ENCODE data around the gene POLE4. TPM values are rescaled to one million over a fixed set of nuclear protein-coding genes. Genes with fewer than 3 reads are reported as not detected.
A peak's percentile ranks its signal among the peaks of the same experiment; 100 is the strongest.

The POLE4 gene
- total RNA-seq, 1 donor from 2014 or later = 50.2 TPM

DNA sequence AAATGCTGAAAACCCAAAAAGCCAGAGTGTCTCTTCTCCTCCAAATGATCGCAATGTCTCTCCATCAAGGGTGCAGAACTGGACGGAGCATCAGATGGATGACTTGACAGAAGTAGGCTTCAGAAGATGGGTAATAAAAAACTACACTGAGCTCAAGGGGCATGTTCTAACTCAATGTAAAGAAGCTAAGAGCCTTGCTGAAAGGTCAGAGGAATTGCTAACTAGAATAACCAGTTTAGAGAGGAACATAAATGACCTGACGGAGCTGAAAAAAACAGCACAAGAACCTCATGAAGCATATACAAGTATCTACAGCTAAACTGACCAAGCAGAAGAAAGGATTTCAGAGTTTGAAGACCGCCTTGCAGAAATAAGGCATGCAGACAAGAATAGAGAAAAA, 9.7 kb upstream of the POLE4 start:
- DNase-seq (ENCODE audit: low read depth) = no peak
- no peak for TF ChIP-seq CTCF (conservative IDR thresholded peaks at IDR 0.05; ENCODE audit: low read depth, low read length)
- H3K4me3 ChIP-seq (ENCODE audit: low read depth, low read length) = no peak overlapping the region

- no peak overlapping the region for H3K4me3 ChIP-seq (ENCODE audit: low read depth, low read length)
- no peak for DNase-seq (ENCODE audit: low read depth)
- no peak for TF ChIP-seq CTCF (conservative IDR thresholded peaks at IDR 0.05; ENCODE audit: low read depth, low read length)
Observed at GRCh38 chr2:74951211-74951754, 7.2 kb upstream of the POLE4 start.

GRCh38 chr2:74952575-74952974, 5.9 kb upstream of the POLE4 start:
- DNase-seq (ENCODE audit: low read depth) = no peak
- no peak for TF ChIP-seq CTCF (conservative IDR thresholded peaks at IDR 0.05; ENCODE audit: low read depth, low read length)

DNA sequence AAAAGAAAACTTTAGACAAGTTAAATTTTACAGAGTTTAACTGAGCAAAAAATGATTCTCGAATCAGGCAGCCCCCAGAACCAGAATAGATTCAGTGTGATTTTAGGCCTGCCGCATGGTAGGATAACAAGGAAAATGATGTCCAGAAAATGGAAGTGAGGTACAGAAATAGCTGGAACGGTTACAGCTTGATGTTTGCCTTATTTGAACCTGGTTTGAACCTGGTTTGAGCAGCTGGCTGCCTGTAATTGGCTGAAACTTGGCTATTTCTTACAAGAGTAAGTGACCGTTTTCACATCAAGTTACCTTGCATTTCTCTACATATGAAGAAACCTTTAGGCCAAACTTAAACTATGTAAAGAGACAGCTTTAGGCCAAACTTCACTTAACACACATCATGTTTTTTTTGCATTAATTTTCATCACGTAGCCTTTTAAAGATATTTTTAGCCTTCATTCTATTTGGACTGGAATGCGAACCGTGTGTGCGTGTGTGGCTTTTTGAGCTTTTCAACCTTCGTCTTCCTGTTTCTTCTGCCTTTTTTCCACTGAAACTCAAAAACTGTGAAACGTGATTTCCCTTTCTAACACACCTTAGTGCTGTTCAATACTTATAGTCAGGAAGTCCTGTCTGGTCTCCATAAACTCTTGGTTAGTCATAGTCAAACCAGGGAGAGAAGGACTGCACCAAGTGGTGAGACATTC, 4.5 kb upstream of the POLE4 start:
- H3K4me3 ChIP-seq (ENCODE audit: low read depth, low read length) = no peak overlapping the region
- TF ChIP-seq CTCF (conservative IDR thresholded peaks at IDR 0.05; ENCODE audit: low read depth, low read length) = no peak
- no peak for DNase-seq (ENCODE audit: low read depth)

More at GRCh38 chr2:74952575-74952974, 5.9 kb upstream of the POLE4 start:
- H3K4me3 ChIP-seq (ENCODE audit: low read depth, low read length) = no peak overlapping the region

DNA sequence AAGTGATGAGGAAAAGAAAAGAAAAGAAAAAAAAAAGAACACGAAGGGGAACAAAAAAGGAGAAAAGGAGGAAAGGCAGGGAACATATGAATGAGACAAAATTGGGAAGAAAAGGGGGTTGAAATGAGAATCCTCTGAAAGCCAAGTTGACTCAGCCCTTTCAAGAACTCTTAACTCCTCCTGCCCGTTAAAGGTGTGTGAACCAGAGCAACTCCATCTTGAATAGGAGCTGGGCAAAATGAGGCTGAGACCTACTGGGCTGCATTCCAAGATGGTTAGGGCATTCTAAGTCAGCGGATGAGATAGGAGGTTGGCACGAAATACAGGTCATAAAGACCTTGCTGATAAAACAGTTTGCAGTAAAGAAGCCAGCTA, 4.0 kb upstream of the POLE4 start:
- TF ChIP-seq CTCF (conservative IDR thresholded peaks at IDR 0.05; ENCODE audit: low read depth, low read length) = no peak
- H3K4me3 ChIP-seq (ENCODE audit: low read depth, low read length) = no peak overlapping the region
- no peak for DNase-seq (ENCODE audit: low read depth)

DNA sequence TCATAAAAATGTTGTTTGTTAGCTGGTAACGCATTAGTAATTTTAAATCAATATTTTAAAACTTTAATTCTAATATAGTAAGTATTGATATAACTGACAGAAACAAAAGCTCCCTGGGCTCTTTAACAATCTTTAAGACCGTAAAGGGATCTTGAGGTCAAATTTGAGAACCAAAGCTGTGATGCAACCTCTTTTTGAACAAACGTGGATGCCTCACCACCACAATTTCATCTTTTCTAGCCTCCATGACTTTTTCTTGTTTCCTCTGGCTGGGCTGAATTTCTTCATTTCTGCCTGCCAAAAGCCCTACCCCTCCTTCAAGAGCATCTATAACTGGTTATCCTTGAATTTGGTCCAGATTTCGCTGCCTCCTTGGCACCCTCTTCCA, 563 bp upstream of the POLE4 start:
- no peak for TF ChIP-seq CTCF (conservative IDR thresholded peaks at IDR 0.05; ENCODE audit: low read depth, low read length)
- no peak for DNase-seq (ENCODE audit: low read depth)
- peak overlapping the region; percentile 70 for H3K4me3 ChIP-seq (ENCODE audit: low read depth, low read length)
